ENCODE measurements around the gene TMEM123. TPM values are rescaled to one million over a fixed set of nuclear protein-coding genes. Genes with fewer than 3 reads are reported as not detected.

Gene TMEM123
- total and polyA plus RNA-seq, 10 of the 15 experiments (the other 5 are each of a cell fraction or from before 2014, with no cell fraction given), result 35.1 to 667 (median 123) TPM

GRCh38 chr11:102500829-102501228, 48.3 kb upstream of the TMEM123 start:
- Histone ChIP-seq H4K20me1 (ENCODE audit: control insufficient read depth, insufficient read depth) (no peaks in the 10 kb centered on the region), H3K79me2 (ENCODE audit: control insufficient read depth, insufficient read depth, low read length) (no peaks in the 10 kb centered on the region), H3K27me3 (replicated peaks in 1 of 2; ENCODE audit: control insufficient read depth in 2 of 2, insufficient read depth in 2 of 2, low read length in 1 of 2) (0 out of 4 replicates have a peak, but pooled peaks cover 0 to 3% of the 10 kb centered on the region in 2 experiments), H3K9me3 (replicated peaks; ENCODE audit: control insufficient read depth, insufficient read depth, low read length) (no peaks in the 10 kb centered on the region), H2AFZ (ENCODE audit: control insufficient read depth, low read depth, low read length) (no peak overlapping the region), H3K27ac (ENCODE audit: control insufficient read depth, insufficient read depth) (no peak overlapping the region), H3K9ac (ENCODE audit: control insufficient read depth, insufficient read depth, low read length) (no peak overlapping the region), H3K36me3 (ENCODE audit: control insufficient read depth in 2 of 2, insufficient read depth in 2 of 2, low read length in 1 of 2) (no peaks in the 10 kb centered on the region), H3K4me1 (ENCODE audit: control insufficient read depth, insufficient read depth, low read length) (no peaks in the 10 kb centered on the region), H3K4me3 (no peak overlapping the region), H3K4me2 (ENCODE audit: control insufficient read depth, insufficient read depth) (no peak overlapping the region)
- RAD21 ChIA-PET (ENCODE audit: unreplicated experiment), result interaction anchor here (1.0 to 5.0 kb wide), 6 partner anchors 18 to 166 kb away, joined by 3 to 37 read pairs (median 3); no protein-coding TSS in a partner anchor
- in situ Hi-C loops (cut with MboI), result no loop called here
- ATAC-seq (no peak), DNase-seq (ENCODE audit: low read depth, low spot score) (no peak), FAIRE-seq (no peak)
- CTCF ChIA-PET, result interaction anchor here (1.5 to 4.5 kb wide), 7 partner anchors 108 to 212 kb away, joined by 3 to 71 read pairs (median 15); no protein-coding TSS in a partner anchor
- SMC1A ChIA-PET (ENCODE audit: uncharacterized antibody, unreplicated experiment), result interaction anchor here (0.9 to 3.8 kb wide), 12 partner anchors 8 to 221 kb away, joined by 3 to 46 read pairs (median 6); no protein-coding TSS in a partner anchor
- no TSS peak for BruUV-seq (replicated peaks)
- POLR2A ChIA-PET, result no interaction called here
- 92% methylated on average over 2 of the region's 2 CpGs for WGBS (ENCODE audit: insufficient coverage, insufficient replicate concordance, low lambda C conversion rate, missing lambda C conversion rate)
- intact Hi-C loops (cut with micrococcal nuclease; ENCODE audit: unreplicated experiment), result no loop called here
- no peak for TF ChIP-seq SIN3A (IDR thresholded peaks at IDR 0.05; ENCODE audit: low read depth, low read length)
- no peak for TF ChIP-seq BCL11A (IDR thresholded peaks at IDR 0.05; ENCODE audit: low read depth, low read length)
- no peak for TF ChIP-seq FOXM1 (IDR thresholded peaks at IDR 0.05; ENCODE audit: low read depth, low read length)
- TF ChIP-seq NFYB (IDR thresholded peaks at IDR 0.05; ENCODE audit: insufficient read depth, low read depth, low read length), result no peak
- no peak for TF ChIP-seq MLLT1 (IDR thresholded peaks at IDR 0.05)
- TF ChIP-seq SMAD5 (IDR thresholded peaks at IDR 0.05; ENCODE audit: low read depth), result no peak
- no peak for TF ChIP-seq SIX5 (IDR thresholded peaks at IDR 0.05; ENCODE audit: low read depth, low read length, severe bottlenecking)
- no peak for TF ChIP-seq JUND (IDR thresholded peaks at IDR 0.05; ENCODE audit: low read depth, low read length)
- no peak for TF ChIP-seq SRF (IDR thresholded peaks at IDR 0.05; ENCODE audit: low read depth in 2 of 2, low read length in 2 of 2)
- TF ChIP-seq SMARCA5 (IDR thresholded peaks at IDR 0.05), result no peak
- no peak for TF ChIP-seq KLF5 (IDR thresholded peaks at IDR 0.05; ENCODE audit: partially characterized antibody)

All from GM12878 (cell line).